WTC11 (cell line): ENCODE measurements around the gene FAM13C. TPM values are rescaled to one million over a fixed set of nuclear protein-coding genes. Genes with fewer than 3 reads are reported as not detected.

Experiments
- ATAC-seq: fragments of 200-7000 bp; cut with Tn5 transposase; 2 replicates; pipeline ENCODE4 v1.10.0; 2021; ENCODE audit warnings: mild to moderate bottlenecking, moderate library complexity
- CTCF ChIA-PET: fragments of 300-600 bp; sonication (Branson Sonifier 250); formaldehyde crosslinking; loops from one replicate; lab custom pipeline; 2021; ENCODE audit warnings: antibody characterized with exemption; lab: Charles Lee
- POLR2A ChIA-PET: fragments of 350-600 bp; sonication (Branson Sonifier 250); formaldehyde crosslinking; loops from one replicate; lab custom pipeline; 2021; ENCODE audit warnings: antibody characterized with exemption; lab: Charles Lee
- DNase-seq: peaks from one replicate; pipeline ENCODE4 v3.0.0; 2021; ENCODE audit warnings: low spot score
- H3K27ac Mint-ChIP-seq: 2 replicates; pipeline ENCODE4 v1.8.0; 2021; ENCODE audit warnings: mixed read lengths
- H3K27me3 Mint-ChIP-seq: 2 replicates; pipeline ENCODE4 v1.8.0; 2021; ENCODE audit warnings: low read depth, mild to moderate bottlenecking, moderate library complexity, mixed read lengths
- H3K36me3 Mint-ChIP-seq: 2 replicates; pipeline ENCODE4 v1.8.0; 2021; ENCODE audit warnings: mixed read lengths
- H3K4me1 Mint-ChIP-seq: 2 replicates; pipeline ENCODE4 v1.8.0; 2022; ENCODE audit warnings: mixed read lengths
- H3K4me3 Mint-ChIP-seq: 2 replicates; pipeline ENCODE4 v1.8.0; 2021; ENCODE audit warnings: mild to moderate bottlenecking, moderate library complexity, mixed read lengths
- H3K9me3 Mint-ChIP-seq: 2 replicates; pipeline ENCODE4 v1.8.0; 2021; ENCODE audit warnings: mixed read lengths
- AFF4 ChIP-seq: sonication (generic); formaldehyde crosslinking; IDR thresholded peaks from 2 replicates; pipeline ENCODE4 v1.8.1; 2023; ENCODE audit warnings: mild to moderate bottlenecking, missing genetic modification reagents, borderline replicate concordance
- ATF1 ChIP-seq: sonication (generic); formaldehyde crosslinking; IDR thresholded peaks from 2 replicates; pipeline ENCODE4 v1.8.1; 2023; ENCODE audit warnings: mild to moderate bottlenecking, moderate library complexity, missing genetic modification reagents
- CBFB ChIP-seq: sonication (generic); formaldehyde crosslinking; IDR thresholded peaks from 2 replicates; pipeline ENCODE4 v1.8.1; 2022; ENCODE audit warnings: mild to moderate bottlenecking, low read depth, missing genetic modification reagents
- E2F4 ChIP-seq: sonication (generic); formaldehyde crosslinking; IDR thresholded peaks from 2 replicates; pipeline ENCODE4 v1.8.1; 2022; ENCODE audit warnings: low read depth, mild to moderate bottlenecking, moderate library complexity, missing genetic modification reagents, borderline replicate concordance
- ETV6 ChIP-seq: sonication (generic); formaldehyde crosslinking; IDR thresholded peaks from 2 replicates; pipeline ENCODE4 v1.8.1; 2022; ENCODE audit warnings: mild to moderate bottlenecking, missing genetic modification reagents
- GTF2I ChIP-seq: fragments of 250-450 bp; sonication (Bioruptor Pico); conservative IDR thresholded peaks from 2 replicates; pipeline ENCODE4 v1.4.0; 2021; ENCODE audit warnings: mild to moderate bottlenecking
- HMGA2 ChIP-seq: fragments of 250-450 bp; sonication (Bioruptor Pico); IDR thresholded peaks from 2 replicates; pipeline ENCODE4 v1.4.0; 2021; ENCODE audit warnings: mild to moderate bottlenecking, moderate library complexity
- HMGXB4 ChIP-seq: sonication (generic); formaldehyde crosslinking; IDR thresholded peaks from 2 replicates; pipeline ENCODE4 v1.8.1; 2023; ENCODE audit warnings: mild to moderate bottlenecking, moderate library complexity, missing genetic modification reagents
- JUN ChIP-seq: sonication (generic); formaldehyde crosslinking; IDR thresholded peaks from 2 replicates; pipeline ENCODE4 v1.8.0; 2023; ENCODE audit warnings: mild to moderate bottlenecking, missing genetic modification reagents
- NFYB ChIP-seq: sonication (generic); formaldehyde crosslinking; conservative IDR thresholded peaks from 2 replicates; pipeline ENCODE4 v1.8.0; 2022; ENCODE audit warnings: low read depth, missing genetic modification reagents
- NR1H2 ChIP-seq: sonication (generic); formaldehyde crosslinking; IDR thresholded peaks from 2 replicates; pipeline ENCODE4 v1.9.0; 2021; ENCODE audit warnings: mild to moderate bottlenecking, moderate library complexity, missing genetic modification reagents
- TEAD1 ChIP-seq: sonication (generic); formaldehyde crosslinking; IDR thresholded peaks from 2 replicates; pipeline ENCODE4 v1.8.0; 2022; ENCODE audit warnings: mild to moderate bottlenecking, missing genetic modification reagents
- ZNF138 ChIP-seq: sonication (generic); formaldehyde crosslinking; conservative IDR thresholded peaks from 2 replicates; pipeline ENCODE4 v1.8.1; 2022; ENCODE audit warnings: mild to moderate bottlenecking, moderate library complexity, missing genetic modification reagents
- ZNF219 ChIP-seq: sonication (generic); formaldehyde crosslinking; IDR thresholded peaks from 2 replicates; pipeline ENCODE4 v1.8.0; 2023; ENCODE audit warnings: missing genetic modification reagents, mild to moderate bottlenecking, borderline replicate concordance
- total RNA-seq: library from RNA; stranded (reverse); gene quantifications from 3 replicates; pipeline ENCODE4 v1.2.3, GENCODE V29; 2021
- TF ChIP-seq, protein P1 (sequence below): sonication (generic); formaldehyde crosslinking; IDR thresholded peaks from 2 replicates; pipeline ENCODE4 v1.8.0; 2022; ENCODE audit warnings: mild to moderate bottlenecking, missing genetic modification reagents
- TF ChIP-seq, protein P2 (sequence below): sonication (generic); formaldehyde crosslinking; IDR thresholded peaks from 2 replicates; pipeline ENCODE4 v1.8.1; 2022; ENCODE audit warnings: mild to moderate bottlenecking, missing genetic modification reagents, moderate library complexity, borderline replicate concordance
- TF ChIP-seq, protein P3 (sequence below): sonication (generic); formaldehyde crosslinking; IDR thresholded peaks from 2 replicates; pipeline ENCODE4 v1.8.1; 2023; ENCODE audit warnings: mild to moderate bottlenecking, missing genetic modification reagents, moderate library complexity

Gene FAM13C
- total RNA-seq, 1 experiment from 2014 or later: 1.5 TPM

DNA sequence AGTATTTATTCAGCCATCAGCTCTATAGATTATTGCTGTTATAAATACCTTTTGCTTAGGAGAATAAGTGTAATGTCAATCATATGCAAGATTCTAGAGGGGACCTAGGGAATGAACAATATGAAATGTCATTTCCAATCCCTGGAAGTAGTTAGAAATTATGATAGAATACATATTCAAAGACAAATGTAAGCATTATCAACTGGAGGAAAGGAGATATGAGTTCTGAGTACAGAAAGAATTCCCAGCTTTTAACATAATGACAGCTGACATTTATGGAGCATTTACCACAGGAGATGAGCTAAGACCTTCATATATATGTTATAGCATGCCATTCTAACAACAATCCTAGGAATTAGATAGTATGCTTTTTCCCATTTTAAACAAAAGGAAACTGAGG, 86.2 kb downstream of the FAM13C start:
- DNase-seq: no peak
- TF ChIP-seq CBFB: no peak
- TF ChIP-seq HMGA2: no peak
- TF ChIP-seq JUN (CRISPR knock-in tag): no peak
- no peak for TF ChIP-seq NR1H2 (CRISPR knock-in tag)
- TF ChIP-seq ZNF138 (CRISPR knock-in tag): no peak
- TF ChIP-seq E2F4 (CRISPR knock-in tag): no peak
- no peak for TF ChIP-seq HMGXB4
- no peak for TF ChIP-seq NFYB (CRISPR knock-in tag)
- TF ChIP-seq, protein P1, sequence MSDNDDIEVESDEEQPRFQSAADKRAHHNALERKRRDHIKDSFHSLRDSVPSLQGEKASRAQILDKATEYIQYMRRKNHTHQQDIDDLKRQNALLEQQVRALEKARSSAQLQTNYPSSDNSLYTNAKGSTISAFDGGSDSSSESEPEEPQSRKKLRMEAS (CRISPR knock-in tag): no peak
- TF ChIP-seq, protein P2, sequence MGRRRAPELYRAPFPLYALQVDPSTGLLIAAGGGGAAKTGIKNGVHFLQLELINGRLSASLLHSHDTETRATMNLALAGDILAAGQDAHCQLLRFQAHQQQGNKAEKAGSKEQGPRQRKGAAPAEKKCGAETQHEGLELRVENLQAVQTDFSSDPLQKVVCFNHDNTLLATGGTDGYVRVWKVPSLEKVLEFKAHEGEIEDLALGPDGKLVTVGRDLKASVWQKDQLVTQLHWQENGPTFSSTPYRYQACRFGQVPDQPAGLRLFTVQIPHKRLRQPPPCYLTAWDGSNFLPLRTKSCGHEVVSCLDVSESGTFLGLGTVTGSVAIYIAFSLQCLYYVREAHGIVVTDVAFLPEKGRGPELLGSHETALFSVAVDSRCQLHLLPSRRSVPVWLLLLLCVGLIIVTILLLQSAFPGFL (CRISPR knock-in tag): no peak
- no peak for TF ChIP-seq ETV6
- no peak for TF ChIP-seq ATF1 (CRISPR knock-in tag)
- TF ChIP-seq GTF2I: no peak
- Mint-ChIP-seq H3K9me3 (0 out of 2 replicates have a peak, but pooled peaks cover 7% of the 10 kb centered on the region), H3K36me3 (no peaks in the 10 kb centered on the region), H3K27me3 (no peaks in the 10 kb centered on the region), H3K4me1 (no peaks in the 10 kb centered on the region), H3K27ac (no peak overlapping the region), H3K4me3 (no peak overlapping the region)
- ChIA-PET POLR2A (no interaction called here), CTCF (no interaction called here)
- no peak for ATAC-seq

- no peak for ATAC-seq
- DNase-seq: no peak
- Mint-ChIP-seq H3K27ac (no peak overlapping the region), H3K4me1 (no peaks in the 10 kb centered on the region), H3K36me3 (no peaks in the 10 kb centered on the region), H3K9me3 (0 out of 2 replicates have a peak, but pooled peaks cover 7% of the 10 kb centered on the region), H3K4me3 (no peak overlapping the region), H3K27me3 (no peaks in the 10 kb centered on the region)
- TF ChIP-seq ZNF219 (CRISPR knock-in tag) (no peak), ZNF138 (CRISPR knock-in tag) (no peak)
- TF ChIP-seq, protein P3, sequence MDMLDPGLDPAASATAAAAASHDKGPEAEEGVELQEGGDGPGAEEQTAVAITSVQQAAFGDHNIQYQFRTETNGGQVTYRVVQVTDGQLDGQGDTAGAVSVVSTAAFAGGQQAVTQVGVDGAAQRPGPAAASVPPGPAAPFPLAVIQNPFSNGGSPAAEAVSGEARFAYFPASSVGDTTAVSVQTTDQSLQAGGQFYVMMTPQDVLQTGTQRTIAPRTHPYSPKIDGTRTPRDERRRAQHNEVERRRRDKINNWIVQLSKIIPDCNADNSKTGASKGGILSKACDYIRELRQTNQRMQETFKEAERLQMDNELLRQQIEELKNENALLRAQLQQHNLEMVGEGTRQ (CRISPR knock-in tag): no peak
- TF ChIP-seq, protein P1 (CRISPR knock-in tag): no peak
- POLR2A ChIA-PET: no interaction called here
- CTCF ChIA-PET: no interaction called here
Observed at GRCh38 chr10:59273445-59273844, 88.9 kb downstream of the FAM13C start.

DNA sequence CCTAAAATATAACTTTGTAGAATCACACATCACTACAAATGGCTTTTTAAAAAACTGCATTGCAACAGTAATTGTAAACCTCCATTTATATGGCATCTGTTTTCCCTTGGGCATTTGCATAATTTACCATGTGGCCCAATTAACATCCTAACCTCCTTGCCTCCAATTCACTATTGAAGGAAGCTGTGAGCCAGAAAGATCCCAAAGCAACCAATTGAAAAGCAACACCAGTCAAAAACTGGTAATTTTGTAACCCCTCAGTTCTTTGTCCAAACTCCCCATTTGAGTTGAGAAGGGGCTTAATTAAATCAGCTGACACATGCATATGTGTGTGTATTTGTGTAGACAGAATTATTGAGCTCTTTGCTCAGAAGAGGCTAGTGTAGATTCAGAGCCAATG, 90.3 kb downstream of the FAM13C start:
- H3K27ac Mint-ChIP-seq: no peak overlapping the region
- ATAC-seq: no peak
- ChIA-PET POLR2A (interaction anchor here (0.6 kb wide), 1 partner anchor 288 kb away, joined by 7 read pairs; no protein-coding TSS in a partner anchor), CTCF (no interaction called here)
- no peaks in the 10 kb centered on the region for H3K9me3 Mint-ChIP-seq
- no peak for DNase-seq
- no peaks in the 10 kb centered on the region for H3K4me1 Mint-ChIP-seq
- no peaks in the 10 kb centered on the region for H3K27me3 Mint-ChIP-seq
- no peak for TF ChIP-seq TEAD1 (CRISPR knock-in tag)
- no peak for TF ChIP-seq AFF4
- H3K36me3 Mint-ChIP-seq: no peaks in the 10 kb centered on the region
- H3K4me3 Mint-ChIP-seq: no peak overlapping the region
